ENCODE results near the gene MMP26. TPM values are rescaled to one million over a fixed set of nuclear protein-coding genes. Genes with fewer than 3 reads are reported as not detected.

Gene MMP26
- total RNA-seq, 2 donors from 2014 or later, result not detected

- DNase-seq, result no peak
- no peaks in the 10 kb centered on the region for H3K27me3 Mint-ChIP-seq (ENCODE audit: insufficient read depth)
- Histone ChIP-seq H3K4me3 (ENCODE audit: low read length) (no peak overlapping the region), H3K9me3 (ENCODE audit: control insufficient read depth, low read length) (no peaks in the 10 kb centered on the region), H3K4me1 (ENCODE audit: control insufficient read depth, insufficient read depth, low read length) (no peaks in the 10 kb centered on the region), H3K9ac (ENCODE audit: extremely low read depth, low read length, poor library complexity, severe bottlenecking) (no peak overlapping the region), H3K27me3 (ENCODE audit: control insufficient read depth, insufficient read depth, low read length, poor library complexity, severe bottlenecking) (no peaks in the 10 kb centered on the region), H3K27ac (ENCODE audit: low read depth, low read length) (no peak overlapping the region), H3K36me3 (ENCODE audit: control insufficient read depth, insufficient read depth, low read length) (no peaks in the 10 kb centered on the region)
- no peaks in the 10 kb centered on the region for H3K4me1 Mint-ChIP-seq
- H3K36me3 Mint-ChIP-seq (ENCODE audit: low read depth), result no peaks in the 10 kb centered on the region
- WGBS, 2 experiments (ENCODE audit: insufficient coverage in 1 of 2, insufficient read length in 1 of 2), result 89 to 100% methylated on average over 3 of the region's 3 CpGs
- no peak overlapping the region for H3K27ac Mint-ChIP-seq
- no peak overlapping the region for H3K4me3 Mint-ChIP-seq
- TF ChIP-seq CTCF (conservative IDR thresholded peaks at IDR 0.05), result no peak
- H3K9me3 Mint-ChIP-seq, result no peaks in the 10 kb centered on the region
Measured at GRCh38 chr11:4684631-4685285, 19.8 kb upstream of the MMP26 start.

GRCh38 chr11:4695442-4695841 is 9.1 kb upstream of the MMP26 start:
- Histone ChIP-seq H3K27me3 (ENCODE audit: control insufficient read depth, insufficient read depth, low read length, poor library complexity, severe bottlenecking) (no peaks in the 10 kb centered on the region), H3K4me3 (ENCODE audit: low read length) (no peak overlapping the region), H3K9ac (ENCODE audit: extremely low read depth, low read length, poor library complexity, severe bottlenecking) (no peak overlapping the region), H3K27ac (ENCODE audit: low read depth, low read length) (no peak overlapping the region), H3K9me3 (ENCODE audit: control insufficient read depth, low read length) (peaks cover 7% of the 10 kb centered on the region), H3K36me3 (ENCODE audit: control insufficient read depth, insufficient read depth, low read length) (no peaks in the 10 kb centered on the region), H3K4me1 (ENCODE audit: control insufficient read depth, insufficient read depth, low read length) (peaks cover 4% of the 10 kb centered on the region)
- no peak for TF ChIP-seq CTCF (conservative IDR thresholded peaks at IDR 0.05)
- H3K9me3 Mint-ChIP-seq, result no peaks in the 10 kb centered on the region
- 79% methylated on average over 1 of the region's 1 CpG; no CpG with 5 or more reads in 1 of the 2 experiments for WGBS, 2 experiments (ENCODE audit: insufficient coverage in 1 of 2, insufficient read length in 1 of 2)
- H3K36me3 Mint-ChIP-seq (ENCODE audit: low read depth), result no peaks in the 10 kb centered on the region
- DNase-seq, result no peak
- no peak overlapping the region for H3K27ac Mint-ChIP-seq
- no peak overlapping the region for H3K4me3 Mint-ChIP-seq
- H3K4me1 Mint-ChIP-seq, result no peaks in the 10 kb centered on the region
- no peaks in the 10 kb centered on the region for H3K27me3 Mint-ChIP-seq (ENCODE audit: insufficient read depth)

GRCh38 chr11:4697585-4697984 is 7.0 kb upstream of the MMP26 start, which contains the start of gene OR51E2:
Gene OR51E2 (minus strand): TSS chr11:4697853. CDS start chr11:4682711, 15,142 bp downstream.
- no peaks in the 10 kb centered on the region for H3K9me3 Mint-ChIP-seq
- H3K27me3 Mint-ChIP-seq (ENCODE audit: insufficient read depth), result no peaks in the 10 kb centered on the region

More at GRCh38 chr11:4697585-4697984, 7.0 kb upstream of the MMP26 start, which contains the start of gene OR51E2:
- H3K9ac ChIP-seq (ENCODE audit: extremely low read depth, low read length, poor library complexity, severe bottlenecking), result no peak within 1 kb of the TSS
- Mint-ChIP-seq H3K4me1 (no peaks in the 10 kb centered on the region), H3K4me3 (no peak within 1 kb of the TSS), H3K27ac (no peak within 1 kb of the TSS), H3K36me3 (ENCODE audit: low read depth) (no peaks in the 10 kb centered on the region)
- DNase-seq, result peak; percentile 61
- no peak within 1 kb of the TSS for H3K27ac ChIP-seq (ENCODE audit: low read depth, low read length)
- 87 to 100% methylated on average over 1 to 3 of the region's 3 CpGs for WGBS, 2 experiments (ENCODE audit: insufficient coverage in 1 of 2, insufficient read length in 1 of 2)
- no peaks in the 10 kb centered on the region for H3K27me3 ChIP-seq (ENCODE audit: control insufficient read depth, insufficient read depth, low read length, poor library complexity, severe bottlenecking)
- H3K4me1 ChIP-seq (ENCODE audit: control insufficient read depth, insufficient read depth, low read length), result peaks cover 4% of the 10 kb centered on the region
- TF ChIP-seq CTCF (conservative IDR thresholded peaks at IDR 0.05), result peak; percentile 11
- H3K9me3 ChIP-seq (ENCODE audit: control insufficient read depth, low read length), result peaks cover 7% of the 10 kb centered on the region
- H3K36me3 ChIP-seq (ENCODE audit: control insufficient read depth, insufficient read depth, low read length), result no peaks in the 10 kb centered on the region
- H3K4me3 ChIP-seq (ENCODE audit: low read length), result no peak within 1 kb of the TSS

Measured in endodermal cell (in vitro differentiated cells).